GM18502 (cell line): Measurements from ENCODE around the gene PARP6.

Experiments used
- ATAC-seq: cut with Tn5 transposase; IDR thresholded peaks from one replicate; pipeline ENCODE4 v1.9.1; 2021; ENCODE audit warnings: mild to moderate bottlenecking; ENCODE audit not compliant: unreplicated experiment, poor library complexity

The PARP6 gene

GRCh38 chr15:72233769-72234168, 38.6 kb downstream of the PARP6 start:
- ATAC-seq: no peak

GRCh38 chr15:72231833-72232478, 40.4 kb downstream of the PARP6 start:
- ATAC-seq: peak; percentile 0

GRCh38 chr15:72231066-72231832, 41.1 kb downstream of the PARP6 start, which contains the start of gene PKM:
Gene PKM (minus strand): TSS chr15:72231190. CDS start chr15:72219097, 12,093 bp downstream.
- peak; percentile 48 for ATAC-seq

GRCh38 chr15:72230197-72231065, 41.9 kb downstream of the PARP6 start:
- ATAC-seq: no peak

GRCh38 chr15:72229947-72230196, 42.5 kb downstream of the PARP6 start:
- ATAC-seq: no peak

GRCh38 chr15:72229076-72229946, 43.0 kb downstream of the PARP6 start:
- ATAC-seq: no peak

- ATAC-seq: no peak
Measured at GRCh38 chr15:72227720-72228119, 44.6 kb downstream of the PARP6 start.

- no peak for ATAC-seq
Measured at GRCh38 chr15:72227192-72227586, 45.2 kb downstream of the PARP6 start.

- ATAC-seq: no peak
Measured at GRCh38 chr15:72223278-72223677, 49.1 kb downstream of the PARP6 start.

- ATAC-seq: no peak
Measured at GRCh38 chr15:72222393-72222792, 50.0 kb downstream of the PARP6 start.

- ATAC-seq: no peak
Measured at GRCh38 chr15:72220687-72221086, 51.7 kb downstream of the PARP6 start.

GRCh38 chr15:72217216-72217615, 55.1 kb downstream of the PARP6 start:
- ATAC-seq: no peak

GRCh38 chr15:72216079-72216478, 56.3 kb downstream of the PARP6 start:
- ATAC-seq: no peak

GRCh38 chr15:72207558-72208085, 64.7 kb downstream of the PARP6 start:
- no peak for ATAC-seq

GRCh38 chr15:72206677-72207000, 65.7 kb downstream of the PARP6 start:
- no peak for ATAC-seq

GRCh38 chr15:72205896-72206676, 66.3 kb downstream of the PARP6 start:
- ATAC-seq: no peak

- no peak for ATAC-seq
Measured at GRCh38 chr15:72205273-72205672, 67.1 kb downstream of the PARP6 start.

- ATAC-seq: no peak
Measured at GRCh38 chr15:72203507-72203837, 68.9 kb downstream of the PARP6 start.

GRCh38 chr15:72202801-72203506, 69.4 kb downstream of the PARP6 start:
- ATAC-seq: no peak
